KBM-7 (cell line): ENCODE results near the gene COL4A5.
"Not testable (repeated sequence)": the region's sequence is repeated elsewhere in the genome, so short reads cannot be mapped to it uniquely, and the experiment has no call there.

Experiments used
- DNase-seq: peaks from one replicate; pipeline ENCODE4 v3.0.0-alpha.2; 2015
- in situ Hi-C: fragments of 300-500 bp; cut with MboI; formaldehyde crosslinking; loops from 2 replicates; pipeline ENCODE4 v1.14.3; 2020; ENCODE audit warnings: low sequenced_read_pairs, low pct_unique_long_range_greater_than_20kb, mixed read lengths

The COL4A5 gene

GRCh38 chrX:108439426-108439942 is at the start of gene COL4A5:
COL4A5 (plus strand) TSS chrX:108439838; CDS start chrX:108440126, 288 bp downstream.
- in situ Hi-C loops, result no loop called here
- DNase-seq, result no peak

- DNase-seq, in situ Hi-C loops: not testable (repeated sequence)
These were observed 48.5 kb upstream of the COL4A5 start for GRCh38 chrX:108390976-108391717.

GRCh38 chrX:108396188-108396891 is 43.3 kb upstream of the COL4A5 start:
- in situ Hi-C loops, result no loop called here
- no peak for DNase-seq

- DNase-seq, result no peak
- in situ Hi-C loops, result no loop called here
These were observed 42.7 kb upstream of the COL4A5 start for GRCh38 chrX:108396986-108397385.

- DNase-seq, result no peak
- in situ Hi-C loops, result no loop called here
These were observed 41.8 kb upstream of the COL4A5 start for GRCh38 chrX:108397627-108398391.

GRCh38 chrX:108399418-108400165 is 40.0 kb upstream of the COL4A5 start:
- no peak for DNase-seq
- in situ Hi-C loops, result no loop called here

DNA sequence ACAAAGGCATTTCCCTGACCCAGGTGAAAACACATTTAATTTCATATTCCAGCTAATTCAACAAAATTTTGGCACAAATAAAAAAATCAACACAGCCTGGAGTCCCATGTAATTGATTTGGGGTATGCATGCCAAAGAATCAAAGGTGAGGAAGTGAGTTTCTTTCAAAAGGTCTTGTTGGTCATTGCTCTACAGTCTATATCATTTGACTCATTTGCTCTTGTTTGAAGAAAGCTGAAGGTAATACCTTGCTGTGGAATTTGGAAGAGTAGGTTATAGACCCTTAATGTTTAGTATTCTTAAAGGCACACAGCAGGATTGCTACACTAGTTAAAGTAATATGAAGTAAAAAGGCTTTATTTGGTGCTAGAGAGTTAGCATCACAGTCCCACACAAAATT is 26.9 kb upstream of the COL4A5 start:
- in situ Hi-C loops, result no loop called here
- no peak for DNase-seq

GRCh38 chrX:108415146-108415545 is 24.5 kb upstream of the COL4A5 start:
- DNase-seq, result no peak
- in situ Hi-C loops, result no loop called here

GRCh38 chrX:108415891-108416290 is 23.7 kb upstream of the COL4A5 start:
- DNase-seq, result no peak
- in situ Hi-C loops, result no loop called here

- in situ Hi-C loops, result no loop called here
- no peak for DNase-seq
These were observed 22.4 kb upstream of the COL4A5 start for GRCh38 chrX:108417257-108417656.

DNA sequence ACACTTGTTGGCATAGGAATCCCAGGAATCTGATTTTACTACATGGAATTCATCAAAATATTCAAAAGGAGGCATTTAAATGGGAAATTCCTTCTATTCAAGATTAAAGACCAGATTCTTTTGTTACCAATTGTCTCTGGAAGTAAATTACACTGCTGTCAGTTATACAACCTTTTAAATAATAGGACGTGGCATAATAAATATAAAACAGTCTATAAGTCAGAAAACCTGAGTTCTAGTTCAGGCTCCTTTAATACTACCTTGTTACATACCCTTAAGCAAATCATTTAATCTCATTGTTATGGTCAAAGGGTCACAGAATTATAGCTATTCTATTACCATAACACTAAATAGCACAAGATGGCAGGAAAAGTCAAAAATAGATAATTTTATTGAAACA is 20.2 kb upstream of the COL4A5 start:
- no peak for DNase-seq
- in situ Hi-C loops, result no loop called here

GRCh38 chrX:108420481-108420880 is 19.2 kb upstream of the COL4A5 start:
- no peak for DNase-seq
- in situ Hi-C loops, result no loop called here

DNA sequence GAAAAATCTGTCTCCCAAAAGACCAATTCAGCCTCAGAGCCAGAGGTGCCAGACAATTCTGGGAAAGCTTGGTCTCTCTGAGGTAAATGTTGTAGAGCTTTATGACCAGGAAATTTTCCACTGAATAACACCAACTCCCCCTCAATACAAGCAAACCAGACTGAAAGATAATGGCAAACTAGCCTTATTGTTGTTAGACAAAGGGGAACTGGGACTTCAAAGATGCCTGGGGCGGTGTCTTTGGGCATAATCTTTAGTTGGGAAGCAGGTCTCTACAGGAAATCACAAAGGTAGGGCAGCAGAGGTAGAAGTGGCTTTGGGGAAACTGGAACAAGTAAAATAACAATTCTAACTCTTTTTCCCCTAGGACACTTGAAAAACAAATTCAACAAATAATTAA is 13.4 kb upstream of the COL4A5 start:
- in situ Hi-C loops, result no loop called here
- DNase-seq, result no peak

DNA sequence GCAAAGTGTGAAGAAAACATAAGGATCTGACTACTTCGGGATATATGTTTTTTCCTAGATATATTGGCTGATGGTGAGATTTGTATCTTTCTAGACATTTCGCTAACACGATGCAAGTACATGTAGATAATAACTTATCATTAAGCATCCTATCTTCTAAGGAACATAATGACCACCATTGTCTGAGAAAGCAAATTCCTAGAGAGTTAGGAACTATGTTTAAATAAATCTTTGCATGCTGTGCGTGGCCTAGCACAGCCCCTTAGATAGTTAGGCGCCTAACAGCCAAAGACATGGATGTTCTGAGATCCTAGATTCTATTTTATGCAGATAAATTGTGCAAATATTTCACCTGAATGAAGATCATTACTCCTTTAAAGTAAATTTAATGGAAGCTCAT is 4.4 kb upstream of the COL4A5 start:
- in situ Hi-C loops, result no loop called here
- DNase-seq, result no peak

- in situ Hi-C loops, result no loop called here
- no peak for DNase-seq
These were observed 2.1 kb upstream of the COL4A5 start for GRCh38 chrX:108437349-108438109.

- no peak for DNase-seq
- in situ Hi-C loops, result no loop called here
These were observed 1.5 kb upstream of the COL4A5 start, which contains the start of gene COL4A6 for GRCh38 chrX:108438110-108438623. COL4A6 (minus strand) TSS chrX:108438422; CDS start chrX:108438196, 226 bp downstream.

DNA sequence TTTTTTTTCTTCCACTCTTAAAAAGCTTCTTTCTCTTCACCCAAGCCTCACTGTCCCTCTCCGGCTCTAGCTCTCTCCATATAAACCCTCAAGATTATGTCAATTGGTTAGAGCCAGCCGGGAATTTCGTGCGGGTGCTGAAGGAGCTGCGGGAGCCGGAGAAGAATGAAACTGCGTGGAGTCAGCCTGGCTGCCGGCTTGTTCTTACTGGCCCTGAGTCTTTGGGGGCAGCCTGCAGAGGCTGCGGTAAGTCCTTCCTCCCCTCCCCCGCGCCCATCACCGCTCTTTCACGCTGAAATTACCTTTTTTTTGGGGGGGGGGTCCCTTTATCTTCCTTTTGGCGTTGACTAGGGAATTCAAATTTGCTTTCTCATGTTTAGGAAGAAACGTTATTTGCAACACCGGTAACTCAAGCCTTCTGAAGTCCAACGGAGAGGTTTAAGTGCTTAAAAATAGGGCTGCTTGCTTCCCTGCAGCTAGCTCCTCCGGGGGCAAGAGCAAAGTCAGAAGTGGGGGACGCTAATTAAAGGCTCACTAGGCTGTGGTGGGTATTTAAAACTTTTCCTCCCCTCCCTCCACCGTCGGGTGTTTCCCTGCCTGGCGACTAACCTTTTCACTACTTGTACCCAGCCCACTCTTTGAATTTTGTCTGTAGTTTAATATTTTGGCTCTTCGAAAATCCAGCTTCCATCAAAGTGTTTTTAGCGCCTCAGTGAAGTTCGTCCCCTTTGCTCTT is 491 bp downstream of the COL4A5 start:
- DNase-seq, result no peak
- in situ Hi-C loops, result no loop called here
